ENCODE results near the gene MPPED2. TPM values are rescaled to one million over a fixed set of nuclear protein-coding genes. Genes with fewer than 3 reads are reported as not detected.
"Not testable (repeated sequence)": the region's sequence is repeated elsewhere in the genome, so short reads cannot be mapped to it uniquely, and the experiment has no call there.

Gene MPPED2
- polyA plus RNA-seq, 4 donors = 16.2 to 23.1 (median 19.0) TPM

DNA sequence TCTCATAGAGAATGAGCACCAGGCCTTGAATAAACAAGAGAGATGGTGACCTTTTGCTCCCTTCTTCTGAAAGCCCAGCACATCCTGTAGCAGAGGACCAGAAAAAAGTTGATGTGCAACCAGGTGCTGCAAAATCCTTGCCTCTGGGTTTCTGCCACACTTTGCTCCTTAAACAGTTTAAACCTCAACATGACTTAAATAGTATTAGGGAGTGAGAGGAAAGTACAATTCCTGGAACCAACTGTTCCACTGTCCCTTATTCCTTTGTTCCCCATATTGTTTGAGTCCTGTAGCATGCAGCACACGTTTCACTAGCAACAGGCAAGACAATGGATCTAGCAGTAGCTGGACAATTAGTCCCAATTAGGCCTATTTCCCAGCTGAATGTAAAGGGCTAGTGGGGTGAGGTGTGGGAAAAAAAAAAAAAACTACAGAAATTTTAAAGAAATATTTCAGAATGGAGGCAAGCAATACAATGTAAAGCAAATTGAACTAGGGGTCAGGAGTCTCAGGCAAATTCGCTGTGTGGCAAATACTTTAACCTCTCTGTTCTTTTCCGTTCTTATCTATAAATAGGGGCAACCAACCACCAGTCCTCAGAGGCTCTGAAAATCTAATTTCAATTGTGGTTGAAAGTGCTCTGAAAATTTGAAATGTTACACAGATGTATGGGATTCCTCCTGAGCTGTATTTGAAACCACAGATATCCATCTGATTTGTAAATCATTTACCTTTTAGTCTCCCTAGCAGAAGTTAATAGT is 6.6 kb downstream of the MPPED2 start:
- no peak for DNase-seq (ENCODE audit: low read depth in 4 of 4, low spot score in 2 of 4)

- DNase-seq (ENCODE audit: low read depth in 4 of 4, low spot score in 2 of 4) = no peak
Measured at GRCh38 chr11:30578406-30578805, 7.7 kb downstream of the MPPED2 start.

DNA sequence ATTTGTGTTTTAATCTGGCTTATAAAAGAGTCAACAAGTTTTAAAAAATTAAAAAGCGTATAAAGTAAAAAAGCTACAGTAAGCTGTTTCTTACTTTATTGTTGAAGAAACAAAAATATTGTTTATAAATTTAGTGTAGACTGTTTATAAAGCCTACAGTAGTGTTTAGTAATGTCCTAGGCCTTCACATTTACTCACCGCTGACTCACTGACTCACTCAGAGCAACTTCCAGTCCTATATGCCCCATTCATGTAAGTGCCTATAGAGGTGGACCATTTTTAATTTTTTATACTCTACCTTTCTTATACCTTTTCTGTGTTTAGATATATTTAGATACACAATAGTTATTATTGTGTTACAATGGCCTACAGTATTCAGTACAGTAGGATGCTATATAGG is 12.2 kb downstream of the MPPED2 start:
- no peak for DNase-seq (ENCODE audit: low read depth in 4 of 4, low spot score in 2 of 4)

DNA sequence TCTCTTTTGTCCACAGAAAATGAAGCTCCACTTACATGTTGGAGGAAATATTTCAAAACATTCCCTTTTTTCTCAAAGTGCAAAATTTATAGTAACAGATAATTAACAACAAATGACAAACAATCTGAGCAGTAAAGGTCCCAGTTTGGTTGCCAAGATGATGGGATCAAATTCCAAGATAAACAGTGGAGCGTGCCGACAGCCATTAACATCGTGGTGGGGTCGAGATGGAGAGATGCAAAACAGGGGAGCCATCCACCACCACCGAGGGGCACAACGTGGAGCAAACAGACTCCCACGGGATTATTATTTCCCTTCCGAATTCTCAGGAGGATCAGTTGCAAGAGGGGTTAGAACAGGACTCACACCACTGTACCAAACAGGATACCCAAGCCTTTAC is 17.2 kb downstream of the MPPED2 start:
- DNase-seq (ENCODE audit: low read depth in 4 of 4, low spot score in 2 of 4) = no peak

DNA sequence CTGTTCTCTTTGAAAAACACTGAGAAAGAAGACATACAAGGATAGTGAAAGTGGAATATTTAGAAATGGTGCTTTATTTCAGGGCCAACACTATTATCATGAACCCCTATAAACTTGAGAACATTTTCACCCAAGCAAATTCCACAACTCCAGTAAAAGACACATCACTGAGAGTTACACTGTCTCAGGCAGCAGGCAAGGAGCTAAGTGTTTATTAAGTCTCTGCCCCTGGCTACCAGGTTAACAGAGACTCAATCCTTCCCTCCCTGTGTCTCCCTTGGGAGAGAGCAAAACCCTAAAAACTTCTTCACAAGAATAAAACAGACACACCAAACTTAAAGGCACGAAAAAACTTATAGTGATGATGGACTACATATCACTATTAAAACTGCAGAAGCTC is 18.5 kb downstream of the MPPED2 start:
- no peak for DNase-seq (ENCODE audit: low read depth in 4 of 4, low spot score in 2 of 4)

- DNase-seq (ENCODE audit: low read depth in 4 of 4, low spot score in 2 of 4) = no peak
Measured at GRCh38 chr11:30567120-30567519, 19.0 kb downstream of the MPPED2 start.

GRCh38 chr11:30566482-30566881 is 19.7 kb downstream of the MPPED2 start:
- DNase-seq (ENCODE audit: low read depth in 4 of 4, low spot score in 2 of 4) = no peak

DNA sequence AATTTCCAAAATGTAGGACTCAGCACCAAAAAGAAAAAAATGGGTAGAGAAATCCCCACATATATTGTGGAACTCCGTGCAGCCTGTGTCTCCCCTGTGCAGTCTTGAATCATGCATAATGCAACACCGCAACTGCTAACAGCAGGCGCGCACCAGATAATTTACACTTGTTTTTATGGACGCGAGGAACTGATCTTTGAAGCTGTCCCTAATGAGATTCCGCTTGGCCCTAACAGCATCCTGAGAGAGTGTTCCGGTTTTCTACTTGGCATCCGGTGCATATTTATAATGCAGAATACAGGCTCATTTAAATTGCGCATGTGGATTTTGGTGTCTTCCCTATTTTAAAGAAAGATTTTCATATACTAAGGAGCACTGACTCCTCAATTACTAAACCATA is 21.1 kb downstream of the MPPED2 start:
- DNase-seq (ENCODE audit: low read depth in 4 of 4, low spot score in 2 of 4) = no peak

- no peak for DNase-seq (ENCODE audit: low read depth in 4 of 4, low spot score in 2 of 4)
Measured at GRCh38 chr11:30561691-30562415, 24.3 kb downstream of the MPPED2 start.

DNA sequence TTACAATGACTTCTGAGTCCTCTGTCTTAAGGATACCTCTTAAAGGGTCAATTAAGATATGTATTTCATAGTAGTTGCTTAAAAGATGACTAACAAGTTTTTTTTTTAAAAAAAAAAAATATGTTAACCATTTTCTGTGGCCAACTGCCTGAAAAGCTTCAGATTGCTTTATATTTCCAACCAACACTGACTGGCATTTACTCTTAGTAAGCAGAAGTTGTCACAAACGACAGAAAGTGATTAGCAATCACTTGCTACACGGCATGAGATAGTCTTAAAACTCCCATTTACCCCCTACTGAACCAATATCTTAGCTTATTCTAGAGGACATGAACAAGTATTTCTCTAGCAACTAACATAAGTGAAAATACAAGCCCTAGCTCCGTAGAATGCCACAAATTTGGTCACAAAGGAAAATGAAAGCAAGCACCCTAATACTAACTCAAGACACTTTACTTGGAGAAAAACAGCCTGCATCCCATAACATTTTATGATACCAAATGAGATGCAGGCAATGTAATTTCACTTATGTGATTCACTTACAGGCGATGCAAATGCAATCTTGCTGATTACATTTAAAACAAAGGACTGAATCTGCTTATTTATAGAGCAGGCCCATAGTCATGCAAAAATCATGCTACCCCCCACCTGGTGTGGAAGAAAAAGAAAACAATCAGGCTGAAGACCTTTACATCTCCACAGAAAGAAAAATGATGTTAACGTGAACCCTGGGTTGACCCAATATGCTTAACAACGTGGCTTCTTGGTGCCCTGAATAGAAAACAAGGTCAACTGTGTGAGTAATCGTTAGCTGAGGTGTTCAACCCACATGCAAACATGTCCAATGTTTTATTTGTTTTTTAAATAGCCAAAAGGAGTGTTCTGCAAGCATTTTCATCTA is 25.7 kb downstream of the MPPED2 start:
- DNase-seq (ENCODE audit: low read depth in 4 of 4, low spot score in 2 of 4) = no peak

- DNase-seq (ENCODE audit: low read depth in 4 of 4, low spot score in 2 of 4) = no peak
Measured at GRCh38 chr11:30559004-30559403, 27.1 kb downstream of the MPPED2 start.

- DNase-seq (ENCODE audit: low read depth in 4 of 4, low spot score in 2 of 4) = not testable (repeated sequence)
Measured at GRCh38 chr11:30554587-30554986, 31.6 kb downstream of the MPPED2 start.

DNA sequence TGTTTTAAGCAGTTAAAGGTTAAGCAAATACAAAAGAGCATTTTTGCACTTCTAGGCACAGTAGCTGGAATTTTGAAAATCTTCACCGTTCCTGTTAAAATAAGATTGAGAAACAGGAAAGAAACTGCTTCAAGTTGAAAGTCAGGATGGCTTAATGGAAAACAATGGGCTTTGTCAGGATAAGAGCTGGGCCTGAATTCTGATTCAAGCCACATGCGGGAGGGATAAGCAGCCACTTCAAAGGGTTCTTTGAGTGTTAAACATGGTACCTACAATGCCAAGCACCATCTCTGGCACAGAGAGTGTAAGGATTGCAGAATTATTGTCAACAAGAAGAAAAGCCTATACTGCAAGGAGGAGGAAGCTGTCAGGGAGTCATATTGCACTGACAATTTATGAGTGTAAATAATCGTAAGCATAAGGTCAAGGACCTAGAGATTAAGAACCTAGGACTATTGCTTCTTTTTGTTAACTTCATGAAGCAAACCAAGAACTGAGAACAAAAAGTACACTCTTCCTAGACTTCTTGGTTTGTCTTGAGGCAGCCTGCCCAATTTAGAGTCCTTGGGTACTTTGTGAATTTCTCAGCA is 32.5 kb downstream of the MPPED2 start:
- DNase-seq (ENCODE audit: low read depth in 4 of 4, low spot score in 2 of 4) = no peak

DNA sequence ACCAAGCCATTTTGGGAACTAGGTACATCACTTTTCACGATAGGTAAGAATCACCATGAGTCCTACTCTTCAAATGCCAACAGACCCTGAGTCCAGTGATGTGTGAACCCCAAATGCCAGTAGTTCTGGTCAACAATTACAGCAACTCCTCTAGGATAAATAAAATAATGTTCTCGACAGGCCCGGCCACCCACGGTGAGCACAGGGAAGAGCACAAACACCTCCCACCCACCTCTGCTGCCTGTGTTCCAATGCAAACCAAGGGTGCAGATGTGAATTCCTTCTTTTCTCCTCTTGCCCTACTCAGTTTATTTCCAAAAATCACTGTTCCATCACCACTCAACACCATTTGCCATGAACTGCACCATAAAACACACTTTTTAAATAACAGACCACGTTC is 33.3 kb downstream of the MPPED2 start:
- no peak for DNase-seq (ENCODE audit: low read depth in 4 of 4, low spot score in 2 of 4)

- no peak for DNase-seq (ENCODE audit: low read depth in 4 of 4, low spot score in 2 of 4)
Measured at GRCh38 chr11:30550022-30550542, 36.1 kb downstream of the MPPED2 start.

DNA sequence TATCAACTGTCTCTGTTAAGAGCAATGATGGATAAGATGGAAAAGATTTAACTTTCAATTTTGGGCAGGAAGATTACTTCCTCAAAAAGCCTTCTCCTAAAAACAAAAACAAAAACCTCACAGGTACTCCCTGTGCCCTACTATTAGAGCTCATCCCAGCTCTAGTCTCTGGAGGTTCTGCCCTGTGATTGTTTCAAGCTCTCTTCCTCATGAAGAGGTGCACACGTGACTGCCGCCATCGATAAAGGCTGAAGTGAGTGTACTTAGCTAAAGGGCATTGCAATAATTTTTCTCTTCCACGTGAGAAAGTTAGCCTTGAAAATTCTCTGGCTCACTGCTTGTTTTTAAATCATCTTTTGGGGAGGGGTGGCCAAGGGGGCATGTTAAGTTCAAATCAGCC is 36.6 kb downstream of the MPPED2 start:
- DNase-seq (ENCODE audit: low read depth in 4 of 4, low spot score in 2 of 4) = no peak

DNA sequence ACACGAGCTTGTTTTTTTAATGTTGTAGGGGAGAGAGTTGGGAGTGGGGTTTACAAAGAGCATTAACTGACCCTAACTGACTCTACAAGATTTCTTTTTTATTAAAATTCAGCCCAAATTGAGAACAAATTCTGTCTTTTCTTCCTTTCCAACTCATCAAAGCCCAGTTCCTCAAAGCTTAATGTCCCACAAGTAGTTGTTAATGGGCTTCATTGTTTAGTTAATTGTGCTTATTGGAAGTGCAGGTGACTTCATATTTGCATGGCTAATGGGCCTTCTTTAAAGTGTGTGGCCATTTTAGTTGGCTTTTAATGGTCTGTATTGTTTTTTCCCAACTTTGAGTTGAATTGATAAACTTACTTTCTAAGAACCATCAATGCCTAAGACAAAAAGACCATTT is 39.8 kb downstream of the MPPED2 start:
- DNase-seq (ENCODE audit: low read depth in 4 of 4, low spot score in 2 of 4) = no peak

DNA sequence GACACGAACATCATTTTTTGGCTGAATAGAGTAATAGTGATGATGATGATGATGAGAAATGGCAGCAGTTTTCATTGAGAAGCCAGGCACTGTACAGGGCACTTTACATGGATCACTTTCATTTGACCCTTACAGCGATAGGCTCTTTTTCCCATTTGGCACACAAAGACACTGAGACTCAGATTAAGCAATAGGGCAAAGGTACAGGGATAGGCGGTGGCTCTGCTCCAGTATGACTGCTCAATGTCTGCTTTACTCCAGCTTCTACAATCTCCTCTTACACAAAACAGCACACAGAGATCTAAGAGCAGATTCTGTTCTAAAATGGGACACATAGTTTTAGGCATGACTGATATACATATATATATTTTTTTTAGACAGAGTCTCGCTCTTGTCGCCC is 40.6 kb downstream of the MPPED2 start:
- DNase-seq (ENCODE audit: low read depth in 4 of 4, low spot score in 2 of 4) = no peak

- DNase-seq (ENCODE audit: low read depth in 4 of 4, low spot score in 2 of 4) = no peak
Measured at GRCh38 chr11:30543066-30543465, 43.1 kb downstream of the MPPED2 start.

DNA sequence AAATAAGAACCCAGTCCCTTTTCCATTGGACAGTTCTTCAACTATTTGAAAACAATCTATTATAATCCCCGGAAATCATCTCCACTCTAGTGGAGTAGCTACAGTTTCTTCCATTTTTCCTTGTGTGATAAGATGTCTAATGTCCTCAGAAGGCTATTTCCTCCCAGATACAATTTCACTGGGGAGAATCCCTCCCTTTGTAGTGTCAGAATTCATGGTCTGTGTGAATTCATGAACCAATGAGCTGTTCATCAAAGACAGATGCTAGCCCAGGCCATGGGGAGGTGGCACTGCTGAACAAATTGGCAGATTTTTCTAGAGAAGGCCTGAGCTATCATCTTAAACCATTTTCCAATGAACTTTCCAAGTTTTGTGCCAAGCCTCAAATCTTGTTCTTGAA is 45.4 kb downstream of the MPPED2 start:
- DNase-seq (ENCODE audit: low read depth in 4 of 4, low spot score in 2 of 4) = no peak

DNA sequence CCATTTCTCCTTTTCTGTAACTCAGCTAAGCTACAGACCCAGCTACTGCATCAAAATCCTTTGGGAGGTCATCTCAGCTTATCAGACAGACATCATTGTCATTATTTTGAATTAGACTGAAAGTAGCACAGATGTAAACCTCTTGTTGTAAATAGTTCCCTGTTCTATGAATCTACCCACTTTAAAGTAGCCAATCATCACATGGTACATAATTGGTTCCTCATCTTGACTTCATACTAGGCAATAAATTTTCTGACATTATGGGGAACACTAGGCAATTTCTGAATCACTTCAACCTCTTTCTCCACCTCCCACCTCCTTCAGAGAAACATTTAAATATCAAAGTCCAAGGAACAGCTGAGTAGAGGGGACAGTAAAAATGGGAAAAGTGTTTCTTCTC is 47.9 kb downstream of the MPPED2 start:
- no peak for DNase-seq (ENCODE audit: low read depth in 4 of 4, low spot score in 2 of 4)

All from left renal cortex interstitium (tissue), 4 donors.